Measurements from ENCODE around the gene RAB11FIP3.

The RAB11FIP3 gene

DNA sequence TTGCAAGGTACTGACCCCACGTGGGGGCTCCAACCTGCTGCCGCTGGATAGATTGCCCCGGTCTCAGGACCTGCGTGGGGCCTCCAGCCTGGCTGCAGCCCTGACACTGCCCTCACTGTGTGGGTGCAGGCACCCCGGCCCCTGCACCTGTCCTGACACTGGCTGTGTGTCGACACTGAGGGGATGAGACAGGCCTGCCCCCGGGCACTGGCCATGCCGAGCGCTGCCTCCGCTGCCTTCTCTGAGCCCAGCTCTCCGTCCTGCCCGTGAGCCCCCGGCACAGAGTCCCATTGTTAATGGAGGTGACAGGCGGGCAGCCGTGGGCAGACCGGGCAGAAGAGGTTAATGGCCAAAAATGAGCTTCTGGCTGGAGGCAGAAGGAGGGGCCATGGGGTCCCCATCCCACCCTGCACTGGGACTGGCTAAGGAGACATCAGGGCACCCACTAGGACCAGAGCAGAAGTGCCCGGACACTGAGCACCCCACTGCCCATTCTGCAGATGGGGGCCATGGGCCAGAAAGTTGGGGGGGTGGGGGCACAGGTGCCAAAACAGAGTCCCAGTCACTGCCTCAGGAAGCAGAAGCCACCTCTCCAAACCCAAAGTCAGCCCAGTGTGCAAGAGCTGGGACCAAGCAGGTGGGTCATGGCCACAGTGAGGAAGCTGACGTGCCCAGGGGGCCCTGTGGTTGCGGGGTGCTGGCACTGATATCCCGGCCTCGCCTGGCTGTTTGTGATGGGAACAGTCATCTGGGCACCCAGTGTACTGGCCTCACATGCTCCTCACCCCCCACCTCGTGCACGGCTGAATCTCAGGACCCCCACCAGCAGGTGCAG lies 132.2 kb downstream of the RAB11FIP3 start:
- DNase-seq, result no peak

DNA sequence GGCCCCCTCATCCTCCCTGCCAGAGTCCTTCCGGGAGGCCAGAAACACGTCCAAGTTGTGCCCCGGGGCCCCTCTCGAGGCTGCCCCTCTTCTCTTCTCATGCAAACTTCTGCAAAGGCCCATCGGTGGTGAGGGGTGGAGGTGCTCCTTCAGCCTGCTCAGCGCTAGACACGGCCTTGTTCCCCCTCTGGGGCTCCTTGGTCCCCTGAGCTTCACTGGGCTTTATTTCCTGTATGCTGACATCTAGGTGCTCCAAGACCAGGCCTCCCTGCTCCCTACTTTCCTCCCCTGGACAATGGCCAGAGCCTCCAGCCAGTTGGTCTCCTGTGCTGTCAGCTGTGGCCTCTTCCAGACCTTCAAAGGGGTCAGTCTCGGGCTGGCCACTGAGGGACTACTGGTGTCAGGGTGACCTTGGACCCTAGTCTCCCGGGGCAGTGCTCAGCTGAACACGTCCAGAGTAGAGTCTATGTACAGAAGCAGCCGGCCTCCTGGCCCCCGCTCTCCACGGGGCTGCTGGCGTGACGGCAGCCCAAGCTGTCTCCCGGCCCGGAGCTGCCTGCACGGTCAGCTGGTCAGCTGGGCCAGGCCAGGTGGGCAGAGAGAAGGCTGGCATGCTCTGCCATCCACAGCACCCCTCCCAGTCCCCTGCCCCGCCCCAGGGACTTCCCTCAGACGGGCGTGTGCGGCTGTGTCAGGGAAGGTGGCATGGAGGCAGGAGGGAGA lies 133.0 kb downstream of the RAB11FIP3 start:
- DNase-seq, result no peak

DNA sequence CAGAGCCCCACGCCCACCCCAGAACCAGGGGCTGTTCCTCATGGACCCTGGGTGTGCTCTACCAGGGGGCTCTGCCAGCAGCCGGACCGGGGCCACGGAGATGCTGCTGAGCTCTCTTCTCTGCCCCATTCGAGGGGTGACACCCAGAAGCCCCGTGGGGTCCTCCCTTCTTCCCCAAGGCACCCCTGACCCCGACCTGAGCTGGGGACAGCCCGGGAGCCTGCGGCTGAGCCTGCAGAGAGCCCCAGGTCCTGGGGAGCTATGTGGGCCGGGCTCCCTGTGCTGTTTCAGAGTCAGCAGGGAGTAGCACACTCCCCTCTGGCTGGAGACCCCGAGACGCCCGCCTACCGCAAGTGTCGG lies 133.6 kb downstream of the RAB11FIP3 start:
- no peak for DNase-seq

DNA sequence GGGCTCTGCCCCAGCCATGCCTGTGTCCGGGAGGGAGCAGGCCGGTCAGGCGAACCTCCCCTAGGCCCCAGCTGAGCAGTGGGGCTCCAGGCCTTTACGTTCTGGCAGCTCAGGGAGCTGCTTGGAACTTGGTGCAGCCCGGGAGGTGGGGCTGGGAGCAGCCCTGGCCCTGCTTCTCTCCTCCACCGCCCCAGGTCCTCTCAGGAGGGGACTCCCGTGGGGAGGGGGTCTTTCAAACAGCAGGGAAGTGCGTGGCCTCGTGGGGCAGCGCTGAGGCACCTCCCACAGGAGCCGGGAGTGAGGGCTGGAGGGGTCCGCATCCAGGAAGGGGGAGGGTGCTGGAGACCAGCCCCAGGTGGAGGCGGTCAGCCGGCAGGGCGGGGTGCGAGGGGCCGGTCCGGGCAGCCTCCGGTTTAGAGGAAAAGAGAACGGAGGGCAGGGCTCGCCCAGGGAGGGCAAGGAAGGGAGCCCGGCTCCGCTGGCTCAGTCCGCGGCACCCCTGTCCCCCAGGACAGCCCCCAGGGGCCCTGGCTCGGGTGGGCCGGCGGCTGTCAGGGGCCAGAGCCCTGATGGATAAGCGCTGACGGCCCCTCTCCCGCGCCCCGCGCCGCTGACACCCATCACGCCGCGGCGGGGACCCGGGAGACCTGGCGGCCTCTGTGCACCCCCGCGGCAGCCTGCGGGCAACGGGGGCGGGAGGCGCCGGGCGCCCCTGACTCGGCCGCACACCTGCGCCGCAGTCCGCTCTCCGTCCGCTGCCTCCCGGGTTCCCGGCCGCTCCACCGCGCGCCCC lies 134.2 kb downstream of the RAB11FIP3 start:
- no peak for DNase-seq

DNA sequence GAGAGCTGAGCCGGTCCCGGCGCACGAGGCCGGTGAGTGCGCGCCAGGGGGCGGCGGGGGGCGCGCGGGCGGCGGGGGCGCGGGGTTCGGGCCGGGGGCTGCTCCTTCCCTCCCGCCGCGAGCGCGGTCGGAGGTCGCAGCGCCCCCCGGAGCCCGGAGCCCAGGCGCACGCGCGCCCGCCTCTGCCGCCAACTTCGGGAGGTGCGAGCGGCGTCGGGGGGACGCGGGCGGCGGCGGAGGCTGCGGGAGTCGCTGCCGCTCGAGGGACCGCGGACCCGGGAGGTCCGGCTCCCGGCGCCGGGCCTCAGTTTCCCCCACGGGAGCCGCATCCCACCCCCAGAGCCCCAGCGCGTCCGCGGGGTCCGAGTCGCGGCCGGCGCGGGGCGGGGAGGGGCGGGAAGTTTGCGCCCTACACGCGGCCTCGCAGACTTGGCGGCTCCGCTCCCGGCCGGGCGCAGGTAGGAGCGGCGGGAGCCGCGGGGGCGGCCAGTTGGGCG lies 134.8 kb downstream of the RAB11FIP3 start, which contains the start of gene PRR35:
PRR35 (plus strand) TSS at position 191 of the 497 bp plus-strand sequence. CDS start 2,901 bp downstream, outside the sequence.
- no peak for DNase-seq

DNA sequence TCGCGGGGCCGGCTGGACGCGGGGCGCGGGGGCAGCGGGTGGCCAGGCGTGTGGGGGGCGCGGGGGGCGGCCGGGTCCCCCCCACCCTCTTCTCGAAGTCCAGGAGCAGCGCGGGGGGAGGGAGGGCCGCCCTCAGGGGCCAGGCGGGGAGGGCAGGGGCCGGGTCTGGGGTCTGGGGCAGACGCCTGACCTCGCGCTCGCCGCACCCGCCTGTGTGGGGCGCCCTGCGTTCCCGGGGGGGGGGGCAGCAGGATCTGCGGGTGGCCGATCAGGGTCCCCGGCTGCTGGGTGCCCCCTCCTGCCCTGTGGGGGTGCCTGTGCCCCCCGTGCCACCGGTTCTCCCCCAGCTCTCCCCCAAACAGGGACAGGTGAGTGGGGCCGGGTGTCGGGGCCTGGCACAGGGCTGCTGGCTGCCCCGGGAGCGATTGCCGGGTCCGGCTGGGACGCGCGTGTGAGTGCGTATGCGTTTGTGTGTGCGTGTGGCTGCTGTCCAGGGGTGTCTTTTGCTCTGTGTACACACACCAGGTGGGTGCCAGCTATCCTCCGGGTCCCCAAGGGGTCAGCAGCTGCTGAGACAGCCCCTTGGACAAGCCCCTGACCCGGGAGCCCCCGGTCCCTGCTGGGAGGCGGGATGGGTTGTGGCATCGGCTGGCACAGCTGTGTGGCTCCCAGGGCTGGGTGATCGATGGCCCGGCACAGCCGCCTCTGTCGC lies 135.4 kb downstream of the RAB11FIP3 start:
- no peak for DNase-seq

DNA sequence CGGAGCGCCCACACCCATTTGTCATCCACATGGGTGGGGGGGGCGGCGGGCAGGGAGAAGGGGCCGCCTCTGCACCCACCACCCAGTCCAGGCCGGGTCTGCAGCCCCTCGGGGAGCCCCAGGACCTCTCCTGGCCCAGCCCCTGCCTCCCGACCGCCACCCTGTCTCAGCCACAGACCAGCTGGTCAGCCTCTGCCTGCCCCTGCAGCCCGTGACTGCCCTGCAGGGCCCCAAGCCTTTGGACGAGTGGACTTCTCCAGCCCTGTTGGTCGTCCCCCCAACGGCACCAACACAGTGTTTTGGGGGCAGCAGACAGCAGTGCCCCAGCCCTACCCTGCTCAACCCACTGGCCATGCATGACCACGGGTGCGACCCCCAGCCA lies 136.0 kb downstream of the RAB11FIP3 start:
- DNase-seq, result no peak

DNA sequence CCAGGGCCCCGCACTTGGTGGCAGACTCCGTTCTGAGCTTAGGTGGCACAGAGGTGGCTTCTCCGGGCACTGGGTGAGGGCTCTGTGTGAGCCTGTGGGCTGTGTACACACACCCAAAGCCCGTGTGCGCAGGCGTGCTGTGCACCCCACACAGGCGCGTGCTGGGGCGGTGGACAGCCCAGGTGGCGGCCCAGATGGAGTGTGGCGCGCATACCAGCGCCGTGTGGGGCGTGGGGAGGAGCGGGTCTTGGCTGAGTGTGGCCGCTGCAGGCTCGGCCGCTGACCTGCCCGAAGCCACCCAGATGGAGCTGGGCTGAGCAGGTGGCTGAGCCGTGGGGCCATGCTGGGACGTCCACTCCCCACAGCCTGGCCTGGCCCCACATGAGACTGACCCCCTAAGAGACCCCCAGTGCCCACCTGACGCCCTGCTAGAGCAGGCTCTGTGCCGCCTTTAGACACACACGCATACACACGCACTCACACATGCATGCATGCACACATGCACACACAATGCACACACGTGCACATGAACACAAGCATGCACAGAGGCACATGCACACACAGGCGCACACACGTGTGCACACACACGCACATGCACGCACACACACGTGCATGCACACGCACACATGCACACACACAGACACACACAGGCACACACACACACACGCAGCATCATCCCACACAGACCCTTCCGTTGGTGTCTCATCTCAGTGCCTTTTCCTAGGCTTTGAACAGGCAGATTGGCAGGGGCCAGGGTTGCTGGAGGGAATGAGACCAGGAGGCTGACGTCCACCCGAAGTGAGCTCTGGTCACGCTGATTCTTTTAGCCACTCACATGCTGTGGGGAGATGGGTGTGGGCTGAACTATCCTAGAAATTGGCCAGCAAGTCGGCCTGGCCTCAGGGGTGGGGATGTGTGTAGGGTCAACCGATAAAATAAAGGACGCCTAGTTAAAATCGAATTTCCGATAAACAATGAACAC lies 136.8 kb downstream of the RAB11FIP3 start:
- DNase-seq, result no peak

DNA sequence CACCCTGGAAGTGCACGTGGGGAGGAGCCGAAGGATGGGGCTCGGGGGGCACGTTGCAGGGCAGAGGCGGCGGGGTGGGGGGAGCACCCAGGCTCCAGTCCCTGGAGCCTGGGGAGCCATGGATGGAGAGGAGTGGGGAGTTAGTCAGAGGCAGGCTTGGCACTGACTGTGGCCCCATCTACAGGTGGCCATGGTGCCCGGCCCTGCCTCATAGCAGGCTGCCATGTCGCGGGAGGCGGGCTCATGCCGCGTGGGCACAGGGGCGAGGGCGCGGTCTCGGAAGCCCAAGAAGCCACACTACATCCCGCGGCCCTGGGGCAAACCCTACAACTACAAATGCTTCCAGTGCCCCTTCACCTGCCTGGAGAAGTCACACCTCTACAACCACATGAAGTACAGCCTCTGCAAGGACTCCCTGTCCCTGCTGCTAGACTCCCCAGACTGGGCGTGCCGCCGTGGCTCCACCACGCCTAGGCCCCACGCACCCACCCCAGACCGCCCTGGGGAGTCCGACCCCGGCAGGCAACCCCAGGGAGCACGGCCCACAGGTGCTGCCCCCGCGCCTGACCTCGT lies 137.7 kb downstream of the RAB11FIP3 start:
- no peak for DNase-seq

DNA sequence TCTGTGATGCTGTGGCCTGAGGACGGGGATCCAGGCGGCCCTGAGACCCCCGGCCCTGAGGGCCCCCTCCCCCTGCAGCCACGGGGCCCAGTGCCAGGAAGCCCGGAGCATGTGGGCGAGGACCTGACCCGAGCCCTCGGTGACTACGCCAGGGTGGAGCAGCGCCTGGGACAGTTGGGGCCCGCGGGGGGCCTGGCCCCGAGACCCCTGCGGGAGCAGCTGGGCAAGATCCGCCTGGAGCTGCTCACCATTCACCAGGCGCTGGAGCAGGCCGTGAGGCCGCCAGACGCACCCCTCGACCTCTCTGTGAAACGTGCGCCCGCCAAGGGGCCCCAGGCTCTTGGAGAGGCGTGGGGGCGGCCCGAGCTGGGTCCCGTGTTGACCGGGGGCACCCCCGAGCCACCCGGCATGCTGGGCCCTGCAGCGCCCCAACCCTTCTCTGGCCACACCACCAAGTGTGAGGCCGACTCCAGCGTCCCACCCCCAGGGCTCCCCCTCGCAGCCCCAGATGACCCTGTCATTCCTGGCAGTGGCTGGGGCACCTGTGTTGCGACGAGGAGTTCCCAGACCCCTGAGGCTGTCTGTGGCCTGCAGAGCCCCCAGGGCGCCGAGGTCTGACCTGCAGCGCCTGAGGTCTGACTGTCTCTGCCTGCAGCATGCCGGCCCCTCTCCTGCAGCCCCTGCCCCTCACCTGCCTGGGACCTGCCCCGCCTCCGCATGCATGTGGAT lies 139.4 kb downstream of the RAB11FIP3 start:
- no peak for DNase-seq

DNA sequence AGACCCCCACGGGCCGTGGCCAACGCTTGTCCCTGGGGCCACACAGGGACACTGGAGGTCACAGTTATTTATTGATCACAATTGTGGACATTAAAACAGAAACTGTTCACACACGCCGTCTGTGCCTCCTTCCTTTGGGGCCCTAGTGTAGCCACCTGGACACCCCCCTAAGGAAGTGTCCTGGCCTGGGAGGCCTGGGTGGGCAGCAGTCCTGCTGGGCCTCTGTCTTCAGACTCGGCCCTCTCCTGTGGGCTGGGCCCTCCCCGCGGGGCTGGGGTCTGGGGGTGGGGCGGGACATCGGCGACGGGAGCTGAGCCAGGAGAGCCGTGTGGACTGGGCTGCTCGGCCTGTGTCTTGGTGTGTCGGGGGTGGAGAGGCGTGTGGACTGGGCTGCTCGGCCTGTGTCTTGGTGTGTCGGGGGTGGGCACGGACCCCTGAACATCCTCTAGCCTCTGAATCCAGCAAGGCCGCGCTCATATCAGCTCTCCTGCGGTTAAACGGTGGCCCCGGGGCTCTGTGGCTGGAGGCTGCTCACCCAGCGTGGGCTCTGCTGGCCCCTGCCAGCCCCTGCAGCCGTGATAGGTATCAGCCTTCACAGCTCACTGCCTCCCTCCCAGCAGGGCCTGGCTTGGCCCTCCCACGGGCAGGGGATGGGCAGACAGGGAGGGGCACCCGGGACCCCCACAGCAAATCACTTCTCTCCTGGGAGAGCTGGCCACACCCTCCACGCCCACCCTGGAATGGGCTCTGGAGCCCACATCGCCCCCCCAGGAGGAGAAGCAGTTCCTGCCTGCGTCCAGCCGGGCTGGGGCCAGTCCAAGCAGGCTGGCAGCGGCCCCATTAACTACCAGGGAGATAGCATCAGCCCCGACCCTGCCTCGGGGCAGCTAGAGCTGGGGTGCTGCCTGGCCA lies 140.2 kb downstream of the RAB11FIP3 start:
- DNase-seq, result no peak

DNA sequence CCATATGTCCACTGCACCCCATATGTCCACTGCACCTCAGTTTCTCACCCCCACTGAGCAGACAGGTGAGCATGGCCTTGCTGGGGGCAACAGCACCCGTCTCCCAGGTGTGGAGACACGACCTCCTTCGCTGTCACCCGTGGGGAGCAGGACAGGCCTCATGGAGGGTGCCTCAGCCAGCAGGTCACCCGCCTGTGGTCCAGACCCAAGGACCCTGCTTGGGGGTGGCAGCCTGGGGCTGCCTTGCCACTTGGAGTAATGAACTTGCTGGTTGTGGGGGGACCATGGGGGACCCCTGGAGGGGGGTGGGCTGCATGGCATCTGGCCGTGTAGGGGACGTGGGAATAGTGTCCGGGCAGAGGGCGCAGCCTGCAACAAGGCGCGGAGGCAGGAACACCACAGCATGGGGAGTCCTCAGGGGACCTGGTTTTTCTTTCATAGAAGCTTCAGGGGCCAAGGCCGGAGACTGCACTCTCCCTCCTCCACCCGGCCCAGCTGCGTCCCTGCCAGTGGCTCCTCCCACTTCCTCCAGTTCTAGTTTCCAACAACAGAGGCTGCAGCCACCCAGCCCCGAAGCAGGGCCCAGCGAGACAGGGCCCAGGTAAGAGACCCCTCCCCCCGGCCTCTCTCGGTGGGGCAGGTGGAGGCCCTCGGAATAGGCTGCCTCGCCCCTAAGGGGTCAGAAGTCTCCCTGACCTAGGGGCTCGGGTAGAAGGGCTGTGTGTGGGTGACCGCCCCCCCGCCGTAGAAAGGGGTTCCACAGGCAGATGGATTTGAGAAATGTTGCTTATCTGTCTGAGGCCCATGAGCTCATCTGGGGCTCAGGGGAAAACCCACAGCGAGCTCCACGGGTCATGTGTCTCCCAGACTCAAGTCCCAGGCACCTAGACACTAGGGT lies 141.3 kb downstream of the RAB11FIP3 start, which contains the start of gene NHLRC4:
NHLRC4 (plus strand) TSS at position 531 of the 898 bp plus-strand sequence. CDS start 1,043 bp downstream, outside the sequence.
- peak; percentile 59 for DNase-seq

DNA sequence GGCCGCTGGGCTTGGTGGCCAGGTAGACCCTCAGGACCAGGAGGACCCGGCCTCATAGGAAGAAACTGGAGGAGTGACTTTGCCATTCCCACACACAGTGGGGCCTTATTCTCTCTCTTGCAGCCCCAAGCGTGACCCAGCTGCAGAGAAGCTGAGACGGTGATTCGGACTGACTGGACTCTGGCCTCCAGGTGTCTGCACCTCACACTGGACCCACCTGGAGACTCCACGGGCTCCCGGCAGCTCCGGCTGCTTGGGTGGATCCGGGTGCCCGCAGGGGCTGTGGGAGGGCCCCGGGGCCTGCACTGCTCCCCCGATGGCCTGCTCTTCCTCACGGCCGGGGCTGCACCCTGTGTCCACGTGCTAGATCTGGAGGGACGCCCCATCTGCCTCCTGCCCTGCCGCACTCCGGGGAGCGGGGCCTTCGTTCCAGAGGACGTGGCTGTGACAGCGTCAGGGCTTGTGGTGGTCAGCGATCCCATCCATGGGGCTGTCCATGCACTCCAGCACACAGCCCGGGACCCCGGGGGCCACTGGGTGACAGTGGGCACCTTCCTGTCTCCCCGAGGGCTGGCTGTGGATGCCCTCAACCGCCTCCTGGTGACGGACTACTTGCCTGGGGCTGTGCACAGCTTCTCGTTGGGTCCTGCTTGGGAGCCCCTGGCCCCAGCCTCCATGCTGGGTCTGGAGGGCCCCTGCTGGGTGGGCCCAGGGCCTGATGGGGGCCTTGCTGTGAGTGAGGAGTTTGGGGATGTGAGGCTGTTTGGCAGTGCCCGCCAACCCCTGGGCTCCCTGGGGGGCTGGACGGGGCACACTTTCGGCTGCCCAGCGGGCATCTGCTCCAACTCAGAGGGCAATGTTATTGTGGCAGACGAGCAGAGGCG lies 142.2 kb downstream of the RAB11FIP3 start:
- no peak for DNase-seq

DNA sequence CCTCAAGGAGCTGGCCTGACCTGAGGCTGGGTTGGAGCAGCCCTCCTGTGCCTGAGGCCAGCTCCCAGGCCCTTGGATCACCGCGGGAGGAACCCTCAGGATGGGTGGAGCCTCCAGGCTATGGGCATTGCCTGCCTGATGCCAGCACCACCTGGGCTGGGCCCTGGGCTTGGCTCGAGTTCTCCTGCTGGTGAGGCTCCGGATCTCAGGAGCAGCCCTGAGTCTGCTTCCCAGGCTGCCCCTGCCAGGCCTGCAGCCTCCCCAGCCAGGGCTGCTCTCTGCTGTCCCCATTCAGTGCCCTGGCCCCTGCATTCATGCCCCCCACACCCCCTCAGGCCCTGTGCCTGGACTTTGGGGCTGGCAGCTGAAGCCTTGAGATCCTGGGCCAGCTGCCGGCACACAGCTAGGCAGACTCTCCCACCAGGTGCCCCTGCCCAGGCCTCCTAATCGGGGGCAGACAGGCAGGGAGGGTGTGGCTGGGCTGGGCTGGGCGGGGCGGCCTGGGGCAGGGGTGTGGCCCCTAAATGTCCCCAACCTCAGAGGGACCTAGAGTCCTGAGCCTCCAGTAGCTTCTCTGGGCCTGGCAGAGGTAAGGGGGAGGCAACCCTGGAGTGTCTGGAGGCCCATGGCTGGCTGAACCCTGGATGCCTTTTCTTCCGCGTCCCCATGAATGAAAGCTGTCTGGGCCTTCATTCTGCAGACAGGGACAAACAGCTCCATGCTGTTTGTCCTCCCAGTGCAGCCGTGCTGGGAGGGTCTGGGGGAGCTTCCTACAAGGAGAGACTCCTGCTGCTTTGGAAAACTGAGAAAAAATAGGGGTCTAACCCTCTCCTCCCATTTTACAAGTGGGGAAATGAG lies 143.2 kb downstream of the RAB11FIP3 start:
- DNase-seq, result no peak

DNA sequence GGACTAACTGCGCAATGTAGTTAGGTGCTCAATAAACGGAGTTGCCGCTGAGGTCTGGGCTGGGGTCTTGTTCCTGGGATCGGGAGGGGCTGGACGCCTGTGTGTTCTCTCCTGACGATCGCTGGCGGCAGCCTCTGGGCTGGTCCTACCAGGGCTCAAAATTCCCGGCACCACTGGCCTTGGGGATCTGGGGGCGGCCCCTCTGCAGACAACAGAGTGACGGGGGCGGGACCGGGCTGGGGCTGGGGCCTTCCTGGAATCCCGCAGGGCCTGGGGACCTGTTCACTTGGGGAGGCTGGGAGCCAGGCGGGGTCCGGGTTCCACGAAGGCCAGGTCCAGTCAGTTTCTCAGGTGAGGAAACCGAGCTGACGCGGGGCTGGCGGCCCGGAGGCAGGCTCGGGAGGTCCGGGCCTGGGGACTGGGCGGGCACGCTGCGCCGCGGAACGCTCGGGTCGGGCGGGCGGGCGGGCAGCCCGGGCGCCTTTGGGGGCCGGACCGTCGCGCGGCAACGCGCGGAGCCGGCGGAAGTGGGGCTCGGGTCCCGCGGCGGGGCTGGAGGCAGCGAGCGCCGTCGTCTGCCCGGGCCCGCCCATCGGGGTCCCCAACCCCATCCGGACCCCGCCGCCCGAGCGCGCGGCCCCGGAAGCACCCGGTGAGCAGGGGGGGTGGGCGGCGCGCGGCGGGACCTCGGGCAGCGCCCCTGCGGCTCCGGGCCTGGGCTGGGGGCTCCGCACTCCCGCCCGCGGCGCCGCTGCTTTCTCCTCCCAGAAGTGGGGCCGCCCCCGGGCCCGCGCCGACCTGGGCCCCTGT lies 144.2 kb downstream of the RAB11FIP3 start, which contains the start of gene PIGQ:
PIGQ (plus strand) TSS at position 524 of the 810 bp plus-strand sequence. CDS start 4,107 bp downstream, outside the sequence.
- peak; percentile 69 for DNase-seq

Measured in CD4-positive, alpha-beta T cell treated with Interleukin-17A for 1 hour (primary cell).